Measurements from ENCODE around the gene KCNAB1.

Gene KCNAB1

GRCh38 chr3:156582532-156583183 lies 462.3 kb downstream of the KCNAB1 start:
- DNase-seq, result peak; percentile 77

DNA sequence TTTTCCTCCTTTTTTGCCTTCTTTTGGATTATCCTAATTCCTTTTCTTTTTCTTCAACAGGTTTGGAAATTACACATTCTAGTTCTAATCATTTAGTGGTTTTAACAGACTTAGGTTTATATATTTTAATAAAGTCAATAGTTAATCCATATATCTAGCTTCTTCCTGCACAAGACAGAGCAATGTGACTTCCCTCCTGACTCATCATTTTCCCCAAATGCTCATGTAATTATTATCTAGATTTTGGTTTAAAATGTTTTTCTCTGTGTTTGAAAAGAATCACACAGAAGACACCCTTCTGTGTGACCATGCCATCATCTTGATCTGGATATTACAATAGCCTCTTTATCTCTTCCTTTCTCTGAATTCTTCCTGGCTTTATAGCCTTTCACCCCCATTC lies 463.1 kb downstream of the KCNAB1 start:
- no peak for DNase-seq

- peak; percentile 86 for DNase-seq
These were observed 466.8 kb downstream of the KCNAB1 start for GRCh38 chr3:156586905-156587759.

- no peak for DNase-seq
These were observed 467.3 kb downstream of the KCNAB1 start for GRCh38 chr3:156587760-156588069.

Measured in inflammatory macrophage treated with lipopolysaccharide for 4 hours (primary cell).